H9 (cell line): ENCODE measurements around the gene CLEC3B. TPM values are rescaled to one million over a fixed set of nuclear protein-coding genes. Genes with fewer than 3 reads are reported as not detected.

Source experiments
- DNase-seq: peaks from one replicate; pipeline ENCODE4 v3.0.0-alpha.2; 2017
- H2AFZ ChIP-seq: one replicate; pipeline ENCODE4 v1.6.1; 2013; ENCODE audit warnings: mild to moderate bottlenecking, low read length, control low read depth, moderate library complexity
- H2AK5ac ChIP-seq: 2 replicates; pipeline ENCODE4 v1.6.1; 2013; ENCODE audit warnings: low read length, control low read depth, mixed read lengths; ENCODE audit not compliant: insufficient read length
- H2BK120ac ChIP-seq: one replicate; pipeline ENCODE4 v1.6.1; 2013; ENCODE audit warnings: low read depth, mild to moderate bottlenecking, low read length, control low read depth, inconsistent platforms; ENCODE audit not compliant: poor library complexity, severe bottlenecking
- H2BK12ac ChIP-seq: 2 replicates; pipeline ENCODE4 v1.6.1; 2013; ENCODE audit warnings: low read length, control low read depth, mixed read lengths, low read depth; ENCODE audit not compliant: insufficient read length
- H2BK15ac ChIP-seq: 2 replicates; pipeline ENCODE4 v1.6.1; 2013; ENCODE audit warnings: low read depth, low read length, control low read depth
- H2BK20ac ChIP-seq: one replicate; pipeline ENCODE4 v1.6.1; 2013; ENCODE audit warnings: low read depth, mild to moderate bottlenecking, low read length, control low read depth, inconsistent platforms; ENCODE audit not compliant: poor library complexity, severe bottlenecking
- H2BK5ac ChIP-seq: 2 replicates; pipeline ENCODE4 v1.6.1; 2013; ENCODE audit warnings: low read length, control low read depth, mixed read lengths; ENCODE audit not compliant: insufficient read length
- H3K14ac ChIP-seq: 2 replicates; pipeline ENCODE4 v1.6.1; 2013; ENCODE audit warnings: low read length, control low read depth; ENCODE audit not compliant: insufficient read depth
- H3K18ac ChIP-seq: 2 replicates; pipeline ENCODE4 v1.6.1; 2013; ENCODE audit warnings: low read depth, mild to moderate bottlenecking, mixed read lengths, low read length, control low read depth; ENCODE audit not compliant: insufficient read length
- H3K23ac ChIP-seq: 2 replicates; pipeline ENCODE4 v1.6.1; 2013; ENCODE audit warnings: low read length, control low read depth, mixed read lengths, low read depth; ENCODE audit not compliant: insufficient read length
- H3K23me2 ChIP-seq: 2 replicates; pipeline ENCODE4 v1.6.1; 2013; ENCODE audit warnings: low read depth, mild to moderate bottlenecking, mixed read lengths, low read length, control low read depth; ENCODE audit not compliant: insufficient read length, poor library complexity, severe bottlenecking
- H3K27ac ChIP-seq: 2 replicates; pipeline ENCODE4 v1.5.1; 2013; ENCODE audit warnings: low read length, control low read depth, mixed read lengths, low read depth; ENCODE audit not compliant: insufficient read length
- H3K27me3 ChIP-seq: 2 replicates; pipeline ENCODE4 v1.6.1; 2013; ENCODE audit warnings: low read length, control low read depth, inconsistent platforms; ENCODE audit not compliant: insufficient read depth
- H3K4ac ChIP-seq: 2 replicates; pipeline ENCODE4 v1.6.1; 2013; ENCODE audit warnings: low read depth, mild to moderate bottlenecking, control low read depth, inconsistent platforms, low read length, moderate library complexity
- H3K4me1 ChIP-seq: 2 replicates; pipeline ENCODE4 v1.6.1; 2013; ENCODE audit warnings: low read length, control low read depth, inconsistent platforms; ENCODE audit not compliant: insufficient read depth
- H3K4me2 ChIP-seq: 2 replicates; pipeline ENCODE4 v1.6.1; 2013; ENCODE audit warnings: low read length, control low read depth, mixed read lengths; ENCODE audit not compliant: insufficient read length, insufficient read depth
- H3K56ac ChIP-seq: 2 replicates; pipeline ENCODE4 v1.6.1; 2013; ENCODE audit warnings: low read depth, mild to moderate bottlenecking, mixed read lengths, low read length, control low read depth; ENCODE audit not compliant: insufficient read length
- H3K79me1 ChIP-seq: 2 replicates; pipeline ENCODE4 v1.6.1; 2013; ENCODE audit warnings: low read depth, mild to moderate bottlenecking, moderate library complexity, low read length, control low read depth, inconsistent platforms; ENCODE audit not compliant: insufficient read depth, poor library complexity, severe bottlenecking
- H3K79me2 ChIP-seq: 2 replicates; pipeline ENCODE4 v1.6.1; 2013; ENCODE audit warnings: low read length, control low read depth, inconsistent platforms; ENCODE audit not compliant: insufficient read depth
- H3K9ac ChIP-seq: 2 replicates; pipeline ENCODE4 v1.6.1; 2013; ENCODE audit warnings: low read length, control low read depth, mixed read lengths; ENCODE audit not compliant: insufficient read length; ENCODE audit errors: extremely low read depth
- H3K9me3 ChIP-seq: one replicate; pipeline ENCODE4 v1.6.1; 2013; ENCODE audit warnings: low read depth, low read length, inconsistent platforms; ENCODE audit not compliant: control insufficient read depth
- H3T11ph ChIP-seq: one replicate; pipeline ENCODE4 v1.6.1; 2013; ENCODE audit warnings: mild to moderate bottlenecking, low read length, control low read depth, inconsistent platforms
- H4K20me1 ChIP-seq: one replicate; pipeline ENCODE4 v1.6.1; 2013; ENCODE audit not compliant: control insufficient read depth, insufficient read length, insufficient read depth
- H4K5ac ChIP-seq: 2 replicates; pipeline ENCODE4 v1.6.1; 2013; ENCODE audit warnings: low read depth, mild to moderate bottlenecking, mixed read lengths, low read length, control low read depth; ENCODE audit not compliant: insufficient read length
- H4K8ac ChIP-seq: replicated peaks from 2 replicates; pipeline ENCODE4 v1.6.1; 2013; ENCODE audit warnings: low read length, control low read depth, mixed read lengths, low read depth; ENCODE audit not compliant: insufficient read length
- H4K91ac ChIP-seq: 2 replicates; pipeline ENCODE4 v1.6.1; 2013; ENCODE audit warnings: low read depth, mild to moderate bottlenecking, moderate library complexity, mixed read lengths, low read length, control low read depth; ENCODE audit not compliant: insufficient read length
- H3K27ac Mint-ChIP-seq, 3 experiments: 2 replicates in 2 of 3; 3 replicates in 1 of 3; pipeline ENCODE4 v1.8.0; 2020 to 2021; ENCODE audit warnings: mixed read lengths in 3 of 3, mild to moderate bottlenecking in 1 of 3, moderate library complexity in 1 of 3
- H3K27me3 Mint-ChIP-seq: 2 replicates; pipeline ENCODE4 v1.8.0; 2021; ENCODE audit warnings: low read depth, mild to moderate bottlenecking, moderate library complexity, mixed read lengths
- H3K36me3 Mint-ChIP-seq, 3 experiments: 2 replicates in 2 of 3; 3 replicates in 1 of 3; pipeline ENCODE4 v1.8.0; 2020 to 2021; ENCODE audit warnings: low read depth in 3 of 3, mixed read lengths in 3 of 3; ENCODE audit not compliant: insufficient read depth in 1 of 3
- H3K4me1 Mint-ChIP-seq, 2 experiments: 2 replicates each; pipeline ENCODE4 v1.8.0; 2020; ENCODE audit warnings: mixed read lengths in 2 of 2
- H3K4me3 Mint-ChIP-seq, 2 experiments: 2 replicates in 1 of 2; 3 replicates in 1 of 2; pipeline ENCODE4 v1.8.0; 2020 to 2021; ENCODE audit warnings: mild to moderate bottlenecking in 2 of 2, mixed read lengths in 2 of 2, moderate library complexity in 1 of 2
- H3K9me3 Mint-ChIP-seq, 2 experiments: 2 replicates in 1 of 2; 3 replicates in 1 of 2; pipeline ENCODE4 v1.8.0; 2020; ENCODE audit warnings: mild to moderate bottlenecking in 2 of 2, mixed read lengths in 2 of 2, moderate library complexity in 1 of 2
- WGBS: extraction: QIAGEN DNeasy Blood & Tissue Kit; methylation state at CpG from one replicate; pipeline ENCODE4 v1.1.7; 2013; ENCODE audit warnings: missing lambda C conversion rate, low lambda C conversion rate, mixed read lengths; ENCODE audit not compliant: insufficient read length; ENCODE audit errors: extremely low coverage; 5-methylcytosine and 5-hydroxymethylcytosine counted together
- total RNA-seq: library from RNA; stranded (reverse); gene quantifications from 2 replicates; pipeline ENCODE4 v1.2.1, GENCODE V29; 2021
- TF ChIP-seq, protein P1 (sequence below): fragments of 200-600 bp; sonication (generic); conservative IDR thresholded peaks from 3 replicates; pipeline ENCODE4 v1.8.0; 2021; ENCODE audit warnings: antibody characterized with exemption, mild to moderate bottlenecking

The CLEC3B gene
- total RNA-seq, 1 experiment from 2014 or later, result not detected

GRCh38 chr3:45034612-45035252 lies 8.6 kb downstream of the CLEC3B start:
- H2AFZ ChIP-seq, result no peak overlapping the region
- H3K9me3 Mint-ChIP-seq, result 0 out of 5 replicates have a peak, but pooled peaks cover 0 to 2% of the 10 kb centered on the region in 2 experiments
- no peak overlapping the region for H3K14ac ChIP-seq
- H3K4ac ChIP-seq, result no peak overlapping the region
- no peak for DNase-seq
- WGBS, result no CpG with 5 or more reads among the region's 3 CpGs
- no peak overlapping the region for H3K18ac ChIP-seq
- H2BK15ac ChIP-seq, result no peak overlapping the region
- no peak overlapping the region for H3K9ac ChIP-seq
- no peak overlapping the region for H3K27ac ChIP-seq
- peaks cover 69% of the 10 kb centered on the region for H3K27me3 Mint-ChIP-seq
- H2BK12ac ChIP-seq, result no peak overlapping the region
- H3K79me2 ChIP-seq, result no peaks in the 10 kb centered on the region
- no peak overlapping the region for H3K23ac ChIP-seq
- H3K27ac Mint-ChIP-seq, result no peak overlapping the region; a peak in 1 of 7 replicates
- no peaks in the 10 kb centered on the region for H3K79me1 ChIP-seq
- no peak overlapping the region for H3T11ph ChIP-seq
- H2BK5ac ChIP-seq, result no peak overlapping the region
- H3K56ac ChIP-seq, result no peak overlapping the region
- H3K4me3 Mint-ChIP-seq, result no peak overlapping the region
- TF ChIP-seq, protein P1, sequence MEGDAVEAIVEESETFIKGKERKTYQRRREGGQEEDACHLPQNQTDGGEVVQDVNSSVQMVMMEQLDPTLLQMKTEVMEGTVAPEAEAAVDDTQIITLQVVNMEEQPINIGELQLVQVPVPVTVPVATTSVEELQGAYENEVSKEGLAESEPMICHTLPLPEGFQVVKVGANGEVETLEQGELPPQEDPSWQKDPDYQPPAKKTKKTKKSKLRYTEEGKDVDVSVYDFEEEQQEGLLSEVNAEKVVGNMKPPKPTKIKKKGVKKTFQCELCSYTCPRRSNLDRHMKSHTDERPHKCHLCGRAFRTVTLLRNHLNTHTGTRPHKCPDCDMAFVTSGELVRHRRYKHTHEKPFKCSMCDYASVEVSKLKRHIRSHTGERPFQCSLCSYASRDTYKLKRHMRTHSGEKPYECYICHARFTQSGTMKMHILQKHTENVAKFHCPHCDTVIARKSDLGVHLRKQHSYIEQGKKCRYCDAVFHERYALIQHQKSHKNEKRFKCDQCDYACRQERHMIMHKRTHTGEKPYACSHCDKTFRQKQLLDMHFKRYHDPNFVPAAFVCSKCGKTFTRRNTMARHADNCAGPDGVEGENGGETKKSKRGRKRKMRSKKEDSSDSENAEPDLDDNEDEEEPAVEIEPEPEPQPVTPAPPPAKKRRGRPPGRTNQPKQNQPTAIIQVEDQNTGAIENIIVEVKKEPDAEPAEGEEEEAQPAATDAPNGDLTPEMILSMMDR, result no peak
- H4K8ac ChIP-seq, result no peak overlapping the region
- H3K23me2 ChIP-seq, result peaks cover 4% of the 10 kb centered on the region
- H3K36me3 Mint-ChIP-seq, result no peaks in the 10 kb centered on the region
- H4K20me1 ChIP-seq, result no peaks in the 10 kb centered on the region
- no peaks in the 10 kb centered on the region; the same call in 1 of the 2 replicates for H3K4me1 ChIP-seq
- H2BK20ac ChIP-seq, result no peak overlapping the region
- H3K9me3 ChIP-seq, result no peaks in the 10 kb centered on the region
- no peak overlapping the region for H4K5ac ChIP-seq
- no peak overlapping the region for H3K4me2 ChIP-seq
- peaks cover 20% of the 10 kb centered on the region; the same call in 1 of the 2 replicates for H3K27me3 ChIP-seq
- H4K91ac ChIP-seq, result no peak overlapping the region
- H3K4me1 Mint-ChIP-seq, result peaks cover 24 to 27% of the 10 kb centered on the region in 2 experiments
- no peak overlapping the region for H2BK120ac ChIP-seq
- H2AK5ac ChIP-seq, result no peak overlapping the region
